ENCODE results near the gene MAP3K3.

Gene MAP3K3

DNA sequence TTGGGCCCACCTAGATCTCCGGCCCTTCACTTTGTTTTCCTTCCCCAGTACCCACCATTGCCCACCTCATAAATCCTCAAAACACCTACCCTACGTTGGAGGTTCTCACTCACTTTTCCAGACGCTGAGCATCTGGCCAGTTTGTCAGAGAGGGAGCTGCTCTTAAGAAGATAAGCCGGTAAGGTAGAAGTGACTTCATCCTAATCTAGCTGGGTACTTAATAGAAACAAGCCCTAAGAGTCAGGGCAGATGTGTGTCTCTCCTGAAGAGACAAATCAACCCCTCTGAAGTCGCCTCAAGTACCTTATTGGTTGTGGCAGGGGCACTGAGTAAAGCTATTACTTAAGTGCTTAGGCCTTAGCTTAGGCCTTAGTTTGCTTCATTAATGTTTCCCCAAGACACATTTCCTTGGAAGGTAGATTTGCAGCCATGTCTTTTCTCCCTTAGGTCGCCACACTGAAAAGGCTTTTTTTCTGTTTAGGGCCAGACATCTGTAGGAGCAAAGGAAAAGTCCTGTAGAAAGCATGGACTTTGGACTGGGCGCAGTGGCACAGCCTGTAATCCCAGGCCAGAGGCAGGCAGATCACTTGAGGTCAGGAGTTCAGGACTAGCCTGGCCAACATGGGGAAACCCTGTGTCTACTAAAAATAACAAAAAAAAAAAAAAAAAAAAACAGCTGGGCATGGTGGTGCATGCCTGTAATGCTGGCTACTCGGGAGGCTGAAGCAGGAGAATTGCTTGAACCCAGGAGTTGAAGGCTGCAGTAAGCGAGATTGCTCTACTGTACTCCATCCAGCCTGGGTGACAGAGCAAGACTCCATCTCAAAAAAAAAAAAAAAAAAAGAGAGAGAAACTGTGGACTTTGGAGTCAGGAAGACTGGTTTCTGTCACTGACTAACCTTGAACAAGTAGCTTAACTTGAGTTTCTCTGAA, 20.5 kb upstream of the MAP3K3 start:
- DNase-seq, result no peak
- peak overlapping the region; percentile 93 for H3K27ac Mint-ChIP-seq
- H3K36me3 Mint-ChIP-seq, result peaks cover 26% of the 10 kb centered on the region
- H3K9me3 Mint-ChIP-seq, result no peaks in the 10 kb centered on the region
- no peaks in the 10 kb centered on the region for H3K27me3 Mint-ChIP-seq
- H3K4me1 Mint-ChIP-seq, result peaks cover 48% of the 10 kb centered on the region
- CTCF ChIA-PET, result interaction anchor here (0.9 to 4.7 kb wide), 6 partner anchors 8 to 178 kb away, joined by 3 to 24 read pairs (median 6); partner anchors contain the start of gene MAP3K3
- H3K4me3 Mint-ChIP-seq, result peak overlapping the region; percentile 88

DNA sequence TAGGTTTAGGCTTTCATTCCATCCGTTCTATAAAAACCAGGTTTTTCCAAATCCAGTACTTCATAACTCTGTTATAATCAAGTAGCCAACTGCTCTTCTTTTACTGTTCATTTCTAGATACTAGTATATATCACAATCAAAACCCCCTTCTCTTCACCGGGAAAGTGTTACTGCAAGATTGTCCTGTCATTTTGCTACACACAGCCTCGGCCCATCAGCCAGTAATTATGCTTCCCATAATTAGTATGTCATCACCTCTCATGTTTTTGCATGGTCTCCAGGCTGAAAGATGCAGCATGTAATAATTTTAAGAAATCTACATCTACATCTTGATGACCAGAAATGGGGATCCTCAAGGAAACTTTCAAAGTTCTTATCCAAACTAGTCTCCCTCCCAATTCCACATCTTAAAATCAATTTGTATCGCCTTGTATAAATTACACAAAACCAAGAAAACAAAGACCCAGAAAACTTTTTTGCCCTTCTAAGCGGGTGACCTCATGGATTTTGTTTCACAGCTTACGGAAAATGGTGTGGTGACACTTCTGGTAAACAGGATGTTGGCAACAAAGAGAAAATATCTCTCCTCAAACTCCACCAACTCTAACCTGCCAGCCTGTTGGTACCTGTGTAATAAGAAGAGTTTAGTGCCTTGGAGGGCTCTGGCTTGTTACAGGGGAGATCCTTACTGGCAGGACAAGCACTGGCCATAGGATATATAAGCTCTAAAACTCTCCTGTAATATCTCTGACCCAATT, 12.2 kb upstream of the MAP3K3 start:
- peak; percentile 48 for DNase-seq
- Mint-ChIP-seq H3K9me3 (no peaks in the 10 kb centered on the region), H3K4me1 (peaks cover 39% of the 10 kb centered on the region), H3K27ac (peak overlapping the region; percentile 99), H3K36me3 (peaks cover 47% of the 10 kb centered on the region), H3K27me3 (no peaks in the 10 kb centered on the region), H3K4me3 (peak overlapping the region; percentile 62)
- CTCF ChIA-PET, result interaction anchor here (2.8 to 11.6 kb wide), 4 partner anchors 100 to 204 kb away, joined by 18 to 273 read pairs (median 25); partner anchors contain the start of gene ACE

DNA sequence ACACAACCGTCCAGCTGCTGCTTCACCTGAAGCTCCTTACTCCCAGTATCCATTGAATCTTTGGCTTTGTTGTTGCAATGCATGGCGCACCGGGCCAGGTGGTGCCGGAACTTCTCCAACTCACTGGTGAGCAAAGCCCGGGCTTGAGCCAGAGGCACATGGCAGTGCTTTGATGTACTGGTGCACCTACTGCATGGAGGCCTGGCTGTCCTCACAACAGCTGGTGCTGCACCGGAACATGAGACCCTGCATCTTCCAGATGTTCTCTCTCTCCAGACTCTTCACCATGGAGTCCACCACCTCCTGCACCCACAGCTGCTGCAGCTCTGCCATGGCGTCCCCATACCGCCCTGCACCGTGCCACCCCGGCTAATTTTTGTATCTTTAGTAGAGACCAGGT, 11.4 kb upstream of the MAP3K3 start:
- H3K27ac Mint-ChIP-seq, result peak overlapping the region; percentile 99
- H3K9me3 Mint-ChIP-seq, result no peaks in the 10 kb centered on the region
- H3K36me3 Mint-ChIP-seq, result peaks cover 38% of the 10 kb centered on the region
- H3K4me1 Mint-ChIP-seq, result peaks cover 35% of the 10 kb centered on the region
- CTCF ChIA-PET, result interaction anchor here (1.0 to 11.6 kb wide), 15 partner anchors 9 to 205 kb away, joined by 3 to 273 read pairs (median 10); partner anchors contain the start of genes ACE, DCAF7, MAP3K3 and TACO1
- DNase-seq, result no peak
- H3K27me3 Mint-ChIP-seq, result peaks cover 2% of the 10 kb centered on the region
- H3K4me3 Mint-ChIP-seq, result peak overlapping the region; percentile 62

DNA sequence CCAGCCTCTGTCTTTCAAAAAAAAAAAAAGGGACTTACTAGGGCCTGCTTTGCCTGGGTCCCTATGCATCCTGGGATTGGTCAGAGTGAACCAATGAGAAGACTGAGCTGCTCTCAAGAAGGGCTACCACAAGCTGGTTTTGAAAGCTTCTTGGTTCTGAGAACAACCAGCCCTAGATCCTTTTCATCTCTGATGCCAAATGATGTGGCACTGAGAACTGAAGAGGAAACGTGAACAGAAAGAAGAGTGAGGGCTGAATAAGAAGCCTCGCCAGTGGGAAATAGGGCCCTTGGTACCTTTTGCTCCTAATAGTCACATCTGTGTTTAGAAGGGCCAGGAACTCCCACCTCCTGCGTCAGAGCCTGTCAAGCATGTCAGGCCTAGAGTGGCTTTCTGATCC, 10.9 kb upstream of the MAP3K3 start:
- Mint-ChIP-seq H3K36me3 (peaks cover 33% of the 10 kb centered on the region), H3K9me3 (no peaks in the 10 kb centered on the region), H3K4me3 (peak overlapping the region; percentile 62)

DNA sequence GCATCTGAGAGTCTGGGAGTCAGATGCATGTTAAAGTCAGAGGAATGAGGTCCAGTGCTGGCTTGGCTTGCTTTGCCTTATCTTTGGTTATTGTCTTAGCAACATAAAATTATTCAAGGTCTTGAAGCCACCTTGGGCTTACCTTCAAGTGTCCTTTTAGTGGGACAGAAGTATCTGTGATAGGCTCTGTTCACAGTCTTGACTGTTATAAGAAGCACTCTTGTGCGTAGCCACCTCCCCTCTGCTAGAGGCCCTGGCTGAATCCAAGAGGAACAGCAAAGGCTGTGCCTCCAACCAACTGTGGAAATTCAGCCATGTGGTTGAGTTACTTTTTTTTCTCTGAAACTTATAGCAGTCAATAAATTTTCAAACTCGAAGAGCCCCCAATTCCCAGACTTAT, 8.6 kb upstream of the MAP3K3 start:
- no peak overlapping the region for H3K4me3 Mint-ChIP-seq
- peaks cover 31% of the 10 kb centered on the region for H3K4me1 Mint-ChIP-seq
- no peak overlapping the region for H3K27ac Mint-ChIP-seq
- H3K9me3 Mint-ChIP-seq, result no peaks in the 10 kb centered on the region
- peaks cover 19% of the 10 kb centered on the region for H3K36me3 Mint-ChIP-seq
- peaks cover 26% of the 10 kb centered on the region for H3K27me3 Mint-ChIP-seq
- CTCF ChIA-PET, result interaction anchor here (1.1 to 11.6 kb wide), 6 partner anchors 8 to 186 kb away, joined by 3 to 273 read pairs (median 26); partner anchors contain the start of genes ACE, MAP3K3 and TACO1
- DNase-seq, result no peak

More for the DNA sequence above, 10.9 kb upstream of the MAP3K3 start:
- Mint-ChIP-seq H3K27me3 (peaks cover 5% of the 10 kb centered on the region), H3K27ac (peak overlapping the region; percentile 99), H3K4me1 (peaks cover 34% of the 10 kb centered on the region)
- DNase-seq, result peak; percentile 56
- CTCF ChIA-PET, result interaction anchor here (0.7 to 11.6 kb wide), 27 partner anchors 9 to 227 kb away, joined by 3 to 273 read pairs (median 5); partner anchors contain the start of genes ACE, DCAF7, MAP3K3 and TACO1

DNA sequence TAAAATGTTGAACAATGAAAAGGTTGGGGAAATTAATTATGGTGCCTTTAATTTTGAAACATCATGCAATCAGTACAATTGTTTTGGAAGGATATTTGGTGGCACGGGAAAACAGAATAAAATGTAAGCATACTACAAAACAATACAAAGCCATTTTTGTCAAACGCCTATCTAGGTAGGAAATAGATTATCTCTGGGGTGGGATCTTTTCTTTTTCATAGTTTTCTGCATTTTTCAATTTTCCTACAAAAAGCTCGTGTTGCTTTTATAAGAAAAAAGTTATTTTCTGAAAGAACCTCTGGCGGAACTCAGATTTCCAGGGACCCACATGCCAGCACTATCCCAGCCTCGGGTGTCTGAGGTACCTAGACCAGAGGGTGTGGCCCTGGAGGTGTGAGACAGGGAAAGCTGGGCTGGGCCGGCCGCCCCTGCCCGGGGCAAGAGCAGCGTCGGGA, 961 bp upstream of the MAP3K3 start:
- Mint-ChIP-seq H3K27ac (peak overlapping the region; percentile 63), H3K4me3 (peak overlapping the region; percentile 87), H3K9me3 (no peaks in the 10 kb centered on the region), H3K27me3 (peaks cover 26% of the 10 kb centered on the region), H3K36me3 (no peaks in the 10 kb centered on the region), H3K4me1 (peaks cover 25% of the 10 kb centered on the region)
- DNase-seq, result no peak
- CTCF ChIA-PET, result interaction anchor here (1.5 to 3.9 kb wide), 3 partner anchors 9 to 196 kb away, joined by 7 to 29 read pairs (median 10); no protein-coding TSS in a partner anchor

DNA sequence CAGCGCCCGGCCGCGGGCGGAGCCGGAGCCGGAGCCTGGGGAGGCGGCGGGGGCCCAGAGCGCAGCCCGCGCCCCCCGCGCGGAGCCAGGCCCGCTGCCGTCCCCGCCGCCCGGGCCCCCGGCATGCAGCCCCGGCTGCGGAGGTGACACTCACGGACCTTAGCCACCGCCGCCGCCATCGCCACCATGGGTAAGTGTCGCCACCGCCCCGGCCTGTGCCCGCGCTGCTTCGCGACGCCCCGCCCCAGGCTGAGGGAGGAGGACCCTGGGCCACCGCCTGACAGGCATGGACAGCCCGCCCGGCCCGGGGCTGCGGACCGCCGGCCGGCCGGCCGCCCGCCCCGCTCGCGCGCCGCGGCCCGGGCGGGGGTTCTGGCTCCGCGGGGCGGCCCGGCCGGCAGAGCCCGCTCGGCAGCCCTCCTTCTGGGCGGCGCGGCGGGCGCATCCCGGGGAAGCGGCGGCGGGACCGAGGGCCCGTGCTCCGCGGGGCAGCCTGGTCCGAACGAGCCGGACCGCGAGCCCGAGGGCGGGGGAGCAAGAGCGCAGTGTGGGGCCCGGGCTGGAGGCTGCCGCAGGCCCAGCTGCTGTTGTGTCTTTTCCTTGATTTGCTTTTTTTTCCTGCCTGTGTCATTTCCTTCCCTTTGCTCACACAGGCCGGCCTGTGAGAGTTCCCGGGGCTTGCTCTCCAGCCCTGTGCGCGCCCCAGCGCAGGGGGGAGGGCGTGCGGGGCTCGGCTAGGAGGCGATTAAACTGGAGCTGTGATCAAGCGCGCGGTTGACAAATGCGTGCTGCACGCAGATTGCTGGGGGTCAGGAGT, 565 bp downstream of the MAP3K3 start:
- DNase-seq, result peak; percentile 74
- Mint-ChIP-seq H3K27me3 (peaks cover 12% of the 10 kb centered on the region), H3K36me3 (no peaks in the 10 kb centered on the region), H3K4me3 (peak overlapping the region; percentile 97), H3K4me1 (peaks cover 35% of the 10 kb centered on the region), H3K9me3 (no peaks in the 10 kb centered on the region), H3K27ac (peak overlapping the region; percentile 94)
- CTCF ChIA-PET, result interaction anchor here (0.8 to 3.9 kb wide), 6 partner anchors 11 to 197 kb away, joined by 3 to 29 read pairs (median 7); partner anchors contain the start of gene TACO1

DNA sequence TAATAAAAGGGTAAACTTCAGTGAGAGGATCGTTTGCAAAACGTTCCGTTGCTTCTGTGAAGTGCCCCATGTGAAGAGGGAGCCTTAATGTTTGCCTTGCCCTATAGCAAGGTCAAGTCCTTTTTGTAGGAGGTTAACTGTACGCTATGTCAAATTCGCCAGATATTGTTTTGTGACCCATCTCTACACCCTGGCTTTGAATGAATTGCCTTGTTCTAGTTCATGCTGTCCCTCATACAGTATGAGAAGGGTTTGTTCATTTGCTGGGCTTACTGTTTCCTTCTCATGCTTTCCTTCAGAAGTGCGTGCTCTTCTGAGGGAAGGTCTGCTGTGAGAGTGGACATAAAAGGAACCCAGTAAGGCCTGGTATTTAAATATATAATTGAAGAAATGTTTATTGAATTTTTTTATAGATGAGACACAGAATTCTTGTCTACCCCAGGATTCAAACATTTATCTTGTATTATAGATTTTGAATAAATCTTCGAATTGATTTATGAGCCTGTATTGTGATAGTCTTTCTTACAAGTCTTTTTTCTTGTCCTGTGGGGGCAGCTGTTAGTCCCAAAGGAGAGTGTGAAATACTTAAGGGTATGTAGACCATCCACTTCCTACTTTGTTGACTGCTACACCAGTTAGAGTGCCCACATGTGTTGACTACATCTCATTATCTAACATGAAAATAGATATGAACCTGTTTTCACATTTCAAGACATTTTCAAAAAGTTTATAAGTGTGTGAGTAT, 1.7 kb downstream of the MAP3K3 start:
- no peak for DNase-seq
- peak overlapping the region; percentile 94 for H3K27ac Mint-ChIP-seq
- H3K27me3 Mint-ChIP-seq, result peaks cover 3% of the 10 kb centered on the region
- no peaks in the 10 kb centered on the region for H3K9me3 Mint-ChIP-seq
- CTCF ChIA-PET, result interaction anchor here (0.9 to 3.9 kb wide), 4 partner anchors 12 to 86 kb away, joined by 3 to 29 read pairs (median 7); no protein-coding TSS in a partner anchor
- peaks cover 35% of the 10 kb centered on the region for H3K4me1 Mint-ChIP-seq
- H3K4me3 Mint-ChIP-seq, result peak overlapping the region; percentile 97
- H3K36me3 Mint-ChIP-seq, result no peaks in the 10 kb centered on the region

DNA sequence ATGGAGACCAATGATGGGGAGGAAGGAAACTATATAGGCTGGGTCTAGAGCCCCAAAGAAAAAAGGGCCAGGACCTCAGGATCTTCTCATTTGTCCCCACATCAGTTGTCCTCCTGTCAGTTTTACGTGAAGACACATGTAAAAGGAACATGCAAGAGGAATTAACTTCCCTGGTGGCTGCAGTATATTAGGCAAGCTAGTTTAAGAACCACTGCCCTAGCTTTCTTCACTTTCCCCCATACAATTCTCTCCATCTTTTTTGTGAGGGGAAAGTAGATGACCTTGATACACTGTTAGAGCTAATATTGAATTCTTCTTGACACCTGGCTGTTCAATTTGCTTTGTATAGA, 2.3 kb downstream of the MAP3K3 start:
- CTCF ChIA-PET, result interaction anchor here (0.9 to 1.2 kb wide), 2 partner anchors 73 to 85 kb away, joined by 3 to 4 read pairs; no protein-coding TSS in a partner anchor
- Mint-ChIP-seq H3K4me1 (peaks cover 35% of the 10 kb centered on the region), H3K27me3 (no peaks in the 10 kb centered on the region), H3K4me3 (no peak overlapping the region), H3K27ac (no peak overlapping the region), H3K9me3 (no peaks in the 10 kb centered on the region), H3K36me3 (no peaks in the 10 kb centered on the region)
- DNase-seq, result no peak

DNA sequence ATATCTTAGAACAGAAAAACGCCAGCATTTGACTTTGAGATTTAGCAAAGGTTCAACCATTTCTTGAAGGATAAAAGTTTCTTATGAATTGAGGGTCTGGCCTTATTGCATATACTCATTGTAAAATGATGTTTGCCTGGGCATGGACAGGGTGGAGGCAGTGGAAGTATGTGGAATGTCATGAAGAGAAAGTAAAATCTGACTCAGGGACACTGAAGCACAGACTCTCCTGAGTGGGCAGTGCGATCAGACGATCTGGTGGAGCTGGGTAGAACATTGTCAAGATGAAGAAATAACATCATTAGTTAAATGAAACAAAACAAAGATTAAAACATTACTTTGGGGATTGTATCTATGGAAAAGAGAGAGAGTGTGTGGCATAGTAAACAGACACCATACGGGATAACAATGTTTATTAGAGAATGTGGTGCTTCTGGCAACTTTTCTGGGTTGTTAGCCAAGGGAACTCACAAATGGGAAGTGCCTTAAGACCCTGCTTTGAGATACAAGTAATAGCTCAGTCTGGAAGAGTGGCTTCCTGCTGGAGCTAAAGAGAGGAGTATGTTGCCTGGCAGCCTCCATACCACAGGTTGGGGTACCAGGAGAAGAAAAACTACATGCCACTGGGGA, 4.4 kb downstream of the MAP3K3 start:
- H3K4me3 Mint-ChIP-seq, result no peak overlapping the region
- no peak overlapping the region for H3K27ac Mint-ChIP-seq
- H3K4me1 Mint-ChIP-seq, result peaks cover 30% of the 10 kb centered on the region
- no peaks in the 10 kb centered on the region for H3K36me3 Mint-ChIP-seq
- DNase-seq, result no peak
- no peaks in the 10 kb centered on the region for H3K9me3 Mint-ChIP-seq
- no peaks in the 10 kb centered on the region for H3K27me3 Mint-ChIP-seq
- CTCF ChIA-PET, result interaction anchor here (0.7 to 1.0 kb wide), 2 partner anchors 56 to 148 kb away, joined by 3 to 5 read pairs; no protein-coding TSS in a partner anchor

DNA sequence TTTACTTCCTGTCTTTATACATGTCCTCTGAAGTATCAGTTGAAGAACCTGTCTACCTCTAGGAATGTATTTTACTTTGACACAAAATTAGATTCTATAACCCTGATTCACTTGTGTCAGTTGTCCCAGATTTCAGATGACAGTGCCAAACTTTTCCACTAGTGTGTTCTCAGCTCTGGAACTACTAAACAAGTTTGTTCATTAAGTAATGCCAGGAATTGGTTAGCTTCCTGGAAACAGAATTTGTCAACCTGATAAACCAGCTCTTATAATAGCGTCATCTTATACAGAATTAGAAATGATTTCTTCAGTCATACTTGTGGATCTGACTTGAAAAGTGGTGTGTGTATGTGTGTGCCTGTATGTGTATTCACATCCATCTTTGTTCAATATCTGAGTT, 7.4 kb downstream of the MAP3K3 start:
- CTCF ChIA-PET, result no interaction called here
- peaks cover 14% of the 10 kb centered on the region for H3K36me3 Mint-ChIP-seq
- peaks cover 32% of the 10 kb centered on the region for H3K4me1 Mint-ChIP-seq
- no peak for DNase-seq
- no peak overlapping the region for H3K27ac Mint-ChIP-seq
- H3K9me3 Mint-ChIP-seq, result no peaks in the 10 kb centered on the region
- no peaks in the 10 kb centered on the region for H3K27me3 Mint-ChIP-seq
- no peak overlapping the region for H3K4me3 Mint-ChIP-seq

DNA sequence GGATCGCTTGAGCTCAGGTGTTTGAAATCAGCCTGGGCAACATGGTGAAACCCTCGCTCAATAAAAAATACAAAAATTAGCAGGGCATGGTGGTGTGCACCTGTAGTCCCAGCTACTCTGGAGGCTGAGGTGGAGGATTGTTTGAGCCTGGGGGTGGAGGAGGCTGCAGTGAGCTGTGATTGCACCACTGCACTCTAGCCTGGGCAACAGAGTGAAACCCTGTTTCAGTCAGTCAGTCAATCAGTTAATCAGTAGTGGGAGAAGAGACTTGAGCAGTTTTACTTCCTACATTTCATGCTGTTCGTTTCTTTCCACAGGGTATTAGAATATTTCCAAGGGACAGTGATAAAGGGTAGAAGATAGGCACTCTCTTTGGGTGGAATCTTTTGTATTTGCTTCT, 8.8 kb downstream of the MAP3K3 start:
- H3K9me3 Mint-ChIP-seq, result no peaks in the 10 kb centered on the region
- CTCF ChIA-PET, result no interaction called here
- H3K4me3 Mint-ChIP-seq, result no peak overlapping the region
- no peak for DNase-seq
- peaks cover 18% of the 10 kb centered on the region for H3K36me3 Mint-ChIP-seq
- no peaks in the 10 kb centered on the region for H3K27me3 Mint-ChIP-seq
- H3K27ac Mint-ChIP-seq, result no peak overlapping the region
- peaks cover 27% of the 10 kb centered on the region for H3K4me1 Mint-ChIP-seq
